Skeletal muscle satellite cell (primary cell): Measurements from ENCODE around the gene TBC1D19.
"Not testable (repeated sequence)": the region's sequence is repeated elsewhere in the genome, so short reads cannot be mapped to it uniquely, and the experiment has no call there.

Source experiments
- H3K27me3 ChIP-seq: 2 replicates; pipeline ENCODE4 v1.7.0; 2013; ENCODE audit warnings: low read length; ENCODE audit not compliant: control insufficient read depth, insufficient read depth
- H3K36me3 ChIP-seq: 2 replicates; pipeline ENCODE4 v1.7.0; 2013; ENCODE audit warnings: mild to moderate bottlenecking, control low read depth, low read length; ENCODE audit not compliant: insufficient read depth
- H3K4me1 ChIP-seq: 2 replicates; pipeline ENCODE4 v1.7.0; 2013; ENCODE audit warnings: low read length; ENCODE audit not compliant: control insufficient read depth, insufficient read depth
- H3K4me2 ChIP-seq: 2 replicates; pipeline ENCODE4 v1.7.0; 2013; ENCODE audit warnings: mild to moderate bottlenecking, low read length
- H3K4me3 ChIP-seq: 2 replicates; pipeline ENCODE4 v1.7.0; 2013; ENCODE audit warnings: low read length
- H3K9ac ChIP-seq: 2 replicates; pipeline ENCODE4 v1.7.0; 2013; ENCODE audit warnings: mild to moderate bottlenecking, low read depth, low read length, moderate library complexity
- H3K9me3 ChIP-seq: replicated peaks from 2 replicates; pipeline ENCODE4 v1.7.0; 2013; ENCODE audit warnings: mild to moderate bottlenecking, control low read depth, low read length

Gene TBC1D19

DNA sequence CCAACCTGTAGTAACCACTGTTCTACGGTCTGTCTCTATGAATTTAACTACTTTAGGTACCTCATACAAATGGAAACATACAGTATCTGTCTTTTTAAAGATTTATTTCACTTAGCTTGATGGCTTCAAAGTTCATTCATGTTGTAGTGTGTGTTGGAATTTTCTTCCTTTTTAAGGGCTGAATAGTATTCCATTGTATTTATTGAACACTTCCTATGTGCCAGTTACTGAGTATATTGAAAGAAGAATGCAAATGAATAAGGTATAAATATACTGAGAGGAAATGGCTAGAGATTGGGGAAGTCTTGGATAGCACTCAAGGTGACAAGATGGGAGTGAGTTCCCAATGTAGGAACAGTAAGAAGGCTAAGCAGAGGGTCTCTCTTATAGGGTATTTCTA, 17.3 kb downstream of the TBC1D19 start:
- Histone ChIP-seq H3K9me3 (no peaks in the 10 kb centered on the region), H3K36me3 (no peaks in the 10 kb centered on the region), H3K27me3 (no peaks in the 10 kb centered on the region), H3K4me2 (no peak overlapping the region), H3K9ac (no peak overlapping the region), H3K4me1 (peaks cover 5% of the 10 kb centered on the region), H3K4me3 (no peak overlapping the region)

GRCh38 chr4:26607776-26608175, 23.9 kb downstream of the TBC1D19 start:
- H3K36me3 ChIP-seq, result no peaks in the 10 kb centered on the region
- H3K27me3 ChIP-seq, result no peaks in the 10 kb centered on the region
- H3K4me1 ChIP-seq, result peaks cover 3% of the 10 kb centered on the region
- no peaks in the 10 kb centered on the region for H3K9me3 ChIP-seq
- no peak overlapping the region for H3K4me2 ChIP-seq
- no peak overlapping the region for H3K4me3 ChIP-seq
- no peak overlapping the region for H3K9ac ChIP-seq

DNA sequence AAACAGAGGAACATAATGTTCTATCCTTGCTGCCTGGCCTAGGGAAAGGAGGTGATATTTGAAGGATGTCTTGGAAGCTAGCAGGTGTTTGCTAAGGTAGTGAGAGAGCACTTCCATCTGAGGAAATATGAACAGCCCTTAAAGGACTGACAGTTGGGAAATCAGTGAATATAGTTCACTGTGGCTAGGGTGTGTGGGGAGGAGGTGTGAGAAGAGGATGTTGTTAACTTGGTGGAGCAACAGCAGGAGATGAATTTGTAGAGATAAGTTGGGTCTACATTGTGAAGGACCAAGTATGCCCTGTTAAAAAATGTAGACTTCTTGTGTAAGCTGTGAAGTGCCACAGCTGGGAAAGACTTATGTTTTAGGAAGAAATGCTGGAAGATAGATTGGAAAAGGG, 25.5 kb downstream of the TBC1D19 start:
- Histone ChIP-seq H3K4me3 (no peak overlapping the region), H3K9me3 (no peaks in the 10 kb centered on the region)

DNA sequence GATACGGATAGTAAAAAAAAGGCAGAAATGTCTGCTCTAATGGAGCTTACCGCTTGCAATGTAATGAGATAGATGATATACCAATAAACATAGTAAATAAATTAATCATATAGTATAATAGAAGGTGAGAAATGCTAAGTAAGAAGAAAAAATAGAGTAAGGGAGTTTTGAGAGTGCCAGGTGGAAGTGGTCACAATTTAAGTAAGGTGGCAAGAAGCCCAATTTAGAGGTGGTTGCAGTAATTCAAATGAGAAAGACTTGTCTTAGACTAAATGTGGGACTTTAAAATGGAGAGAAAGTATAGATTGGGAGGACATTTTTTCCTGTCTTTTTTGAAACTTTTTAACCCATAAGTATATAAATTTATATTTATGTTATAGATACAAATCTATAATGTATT, 26.0 kb downstream of the TBC1D19 start:
- peaks cover 10% of the 10 kb centered on the region for H3K4me1 ChIP-seq
- H3K9ac ChIP-seq, result no peak overlapping the region
- H3K4me2 ChIP-seq, result no peak overlapping the region
- no peaks in the 10 kb centered on the region for H3K27me3 ChIP-seq
- H3K4me3 ChIP-seq, result no peak overlapping the region
- H3K9me3 ChIP-seq, result no peaks in the 10 kb centered on the region
- peaks cover under 1% of the 10 kb centered on the region for H3K36me3 ChIP-seq

More for the DNA sequence above, 25.5 kb downstream of the TBC1D19 start:
- Histone ChIP-seq H3K36me3 (no peaks in the 10 kb centered on the region), H3K27me3 (no peaks in the 10 kb centered on the region), H3K4me2 (no peak overlapping the region), H3K9ac (no peak overlapping the region), H3K4me1 (peaks cover 10% of the 10 kb centered on the region)

DNA sequence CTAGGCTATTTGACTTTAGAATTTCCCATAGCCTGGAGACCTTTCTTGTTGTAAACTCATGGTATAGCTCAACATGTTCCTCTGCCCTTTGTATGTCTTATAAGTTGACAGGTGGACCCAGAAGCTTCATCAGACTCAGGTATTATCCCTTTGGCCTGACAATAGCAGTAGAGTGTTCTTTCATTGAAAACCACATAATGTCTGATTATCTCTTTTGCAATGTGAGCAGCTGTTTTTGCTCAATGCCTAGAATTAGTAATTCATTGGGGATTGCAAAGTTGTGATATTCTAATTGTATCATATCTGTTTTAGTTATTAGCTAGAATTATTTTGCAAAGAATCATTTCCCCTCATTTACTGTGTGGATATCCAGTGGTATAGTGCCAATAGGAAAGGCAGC, 27.5 kb downstream of the TBC1D19 start:
- Histone ChIP-seq H3K36me3 (peaks cover 5% of the 10 kb centered on the region), H3K27me3 (no peaks in the 10 kb centered on the region), H3K9me3 (no peaks in the 10 kb centered on the region), H3K4me3 (no peak overlapping the region), H3K4me1 (peaks cover 10% of the 10 kb centered on the region), H3K9ac (no peak overlapping the region), H3K4me2 (no peak overlapping the region)

- peaks cover 10% of the 10 kb centered on the region for H3K4me1 ChIP-seq
- H3K4me2 ChIP-seq, result no peak overlapping the region
- no peaks in the 10 kb centered on the region for H3K9me3 ChIP-seq
- no peak overlapping the region for H3K9ac ChIP-seq
- H3K36me3 ChIP-seq, result peaks cover 7% of the 10 kb centered on the region
- H3K27me3 ChIP-seq, result no peaks in the 10 kb centered on the region
- H3K4me3 ChIP-seq, result no peak overlapping the region
Observed at GRCh38 chr4:26611885-26612284, 28.0 kb downstream of the TBC1D19 start.

DNA sequence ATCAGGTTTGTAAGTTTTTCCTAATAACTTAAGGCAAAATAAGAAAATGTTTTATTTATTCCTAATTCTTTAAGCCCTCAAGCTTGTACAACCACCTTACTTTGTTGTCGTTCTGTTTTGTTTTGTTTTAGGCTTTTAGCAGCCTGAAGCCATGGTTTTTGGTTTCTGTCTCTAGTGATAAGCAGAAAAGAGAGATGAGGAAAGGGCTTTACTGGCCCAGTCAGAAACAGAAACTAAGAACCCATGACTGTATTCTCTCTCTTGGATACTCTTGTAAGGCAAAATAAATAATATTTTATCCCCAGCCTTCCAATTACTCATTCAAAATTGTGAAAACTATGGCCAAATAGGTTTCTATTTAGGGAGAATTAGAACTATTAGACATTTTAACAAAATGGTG, 29.4 kb downstream of the TBC1D19 start:
- H3K4me2 ChIP-seq, result no peak overlapping the region
- no peak overlapping the region for H3K9ac ChIP-seq
- H3K9me3 ChIP-seq, result no peaks in the 10 kb centered on the region
- no peak overlapping the region for H3K4me3 ChIP-seq
- no peaks in the 10 kb centered on the region for H3K27me3 ChIP-seq
- peaks cover 10% of the 10 kb centered on the region for H3K4me1 ChIP-seq
- H3K36me3 ChIP-seq, result peaks cover 20% of the 10 kb centered on the region

- Histone ChIP-seq H3K9ac (no peak overlapping the region), H3K9me3 (no peaks in the 10 kb centered on the region), H3K36me3 (peaks cover 22% of the 10 kb centered on the region), H3K4me3 (no peak overlapping the region), H3K4me2 (no peak overlapping the region), H3K4me1 (peaks cover 10% of the 10 kb centered on the region), H3K27me3 (no peaks in the 10 kb centered on the region)
Observed at GRCh38 chr4:26613735-26614134, 29.9 kb downstream of the TBC1D19 start.

GRCh38 chr4:26619784-26620183, 35.9 kb downstream of the TBC1D19 start:
- Histone ChIP-seq H3K4me1 (peaks cover 27% of the 10 kb centered on the region), H3K36me3 (peaks cover 51% of the 10 kb centered on the region), H3K27me3 (no peaks in the 10 kb centered on the region), H3K9me3 (no peaks in the 10 kb centered on the region), H3K4me2 (peak overlapping the region; percentile 68), H3K9ac (no peak overlapping the region), H3K4me3 (peak overlapping the region; percentile 22)

- H3K9ac ChIP-seq, result no peak overlapping the region
- peaks cover 57% of the 10 kb centered on the region for H3K36me3 ChIP-seq
- no peaks in the 10 kb centered on the region for H3K27me3 ChIP-seq
- no peak overlapping the region for H3K4me2 ChIP-seq
- H3K9me3 ChIP-seq, result no peaks in the 10 kb centered on the region
- peaks cover 27% of the 10 kb centered on the region for H3K4me1 ChIP-seq
- H3K4me3 ChIP-seq, result no peak overlapping the region
Observed at GRCh38 chr4:26621366-26621765, 37.5 kb downstream of the TBC1D19 start.

GRCh38 chr4:26622913-26623312, 39.0 kb downstream of the TBC1D19 start:
- H3K9me3 ChIP-seq, result no peaks in the 10 kb centered on the region
- H3K36me3 ChIP-seq, result peaks cover 47% of the 10 kb centered on the region
- H3K4me1 ChIP-seq, result peaks cover 27% of the 10 kb centered on the region
- no peak overlapping the region for H3K4me2 ChIP-seq
- H3K9ac ChIP-seq, result no peak overlapping the region
- H3K27me3 ChIP-seq, result no peaks in the 10 kb centered on the region
- H3K4me3 ChIP-seq, result no peak overlapping the region

- Histone ChIP-seq H3K4me1 (peaks cover 13% of the 10 kb centered on the region), H3K36me3 (peaks cover 47% of the 10 kb centered on the region)
- not testable (repeated sequence) for H3K4me3 ChIP-seq, H3K27me3 ChIP-seq, H3K4me2 ChIP-seq, H3K9ac ChIP-seq, H3K9me3 ChIP-seq
Observed at GRCh38 chr4:26626658-26627057, 42.8 kb downstream of the TBC1D19 start.
